ENCODE data around the gene IRX3. TPM values are rescaled to one million over a fixed set of nuclear protein-coding genes. Genes with fewer than 3 reads are reported as not detected.
"Not testable (repeated sequence)": the region's sequence is repeated elsewhere in the genome, so short reads cannot be mapped to it uniquely, and the experiment has no call there.

The IRX3 gene
- total and polyA plus RNA-seq, 2 of the 8 experiments (the other 6 are each of a cell fraction or from before 2014, with no cell fraction given): 0.50 to 1.6 TPM

DNA sequence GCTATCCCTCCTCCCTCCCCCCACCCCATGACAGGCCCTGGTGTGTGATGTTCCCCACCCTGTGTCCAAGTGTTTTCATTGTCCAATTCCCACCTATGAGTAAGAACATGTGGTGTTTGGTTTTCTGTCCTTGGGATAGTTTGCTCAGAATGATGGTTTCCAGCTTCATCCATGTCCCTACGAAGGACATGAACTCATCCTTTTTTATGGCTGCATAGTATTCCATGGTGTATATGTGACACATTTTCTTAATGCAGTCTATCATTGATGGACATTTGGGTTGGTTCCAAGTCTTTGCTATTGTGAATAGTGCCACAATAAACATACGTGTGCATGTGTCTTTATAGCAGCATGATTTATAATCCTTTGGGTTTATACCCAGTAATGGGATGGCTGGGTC, 38.9 kb downstream of the IRX3 start:
- H3K23me2 ChIP-seq (ENCODE audit: low read depth, low read length); H3K4ac ChIP-seq (replicated peaks; ENCODE audit: insufficient read length, low read depth, low read length); FAIRE-seq; H3K14ac ChIP-seq (ENCODE audit: insufficient read length); H3K56ac ChIP-seq (replicated peaks; ENCODE audit: insufficient read length, low read depth, low read length); DNase-seq (ENCODE audit: low read depth in 1 of 2, low spot score in 2 of 2); H3K23ac ChIP-seq (ENCODE audit: insufficient read length); H3K4me1 ChIP-seq (replicated peaks in 1 of 4; ENCODE audit: control insufficient read depth in 3 of 4, insufficient read depth in 4 of 4, low read length in 3 of 4); H2BK120ac ChIP-seq (replicated peaks; ENCODE audit: low read depth, low read length); H3K4me2 ChIP-seq (ENCODE audit: insufficient read depth in 1 of 2, low read depth in 2 of 2, low read length in 2 of 2); H3K18ac ChIP-seq (ENCODE audit: extremely low read depth, low read length); H3K9me3 ChIP-seq (ENCODE audit: insufficient read depth in 2 of 2, low read depth in 1 of 2, low read length in 1 of 2); H2BK12ac ChIP-seq (ENCODE audit: low read depth, low read length); H4K5ac ChIP-seq (ENCODE audit: insufficient read length, low read depth, low read length); CTCF ChIA-PET (ENCODE audit: partially characterized antibody); H4K8ac ChIP-seq (ENCODE audit: extremely low read depth, insufficient read depth, low read length); H2BK5ac ChIP-seq (ENCODE audit: low read depth, low read length); H3K4me3 ChIP-seq (ENCODE audit: extremely low read depth in 1 of 4, insufficient read depth in 2 of 4, low read depth in 3 of 4, low read length in 4 of 4); H2BK20ac ChIP-seq (ENCODE audit: low read length); H4K20me1 ChIP-seq (replicated peaks in 1 of 2; ENCODE audit: control insufficient read depth in 1 of 2, insufficient read depth in 2 of 2, low read length in 2 of 2); H3K36me3 ChIP-seq (ENCODE audit: control insufficient read depth in 2 of 4, insufficient read depth in 4 of 4, low read length in 3 of 4); H2AK5ac ChIP-seq (ENCODE audit: low read depth, low read length); H2AFZ ChIP-seq (ENCODE audit: low read length); H3K79me1 ChIP-seq (ENCODE audit: low read depth, low read length); H3K27me3 ChIP-seq (replicated peaks in 1 of 4; ENCODE audit: control insufficient read depth in 3 of 4, extremely low read depth in 1 of 4, insufficient read depth in 3 of 4, low read length in 3 of 4); H3K79me2 ChIP-seq (ENCODE audit: control insufficient read depth in 1 of 2, insufficient read depth in 2 of 2, low read length in 2 of 2); H3K9ac ChIP-seq (replicated peaks in 1 of 4; ENCODE audit: extremely low read depth in 1 of 4, low read depth in 3 of 4, low read length in 3 of 4); H4K91ac ChIP-seq (replicated peaks; ENCODE audit: insufficient read length, low read length); H3K27ac ChIP-seq (ENCODE audit: low read depth, low read length); H2BK15ac ChIP-seq (ENCODE audit: low read length): not testable (repeated sequence)
- POLR2A ChIA-PET (ENCODE audit: partially characterized antibody): interaction anchor here (0.5 kb wide), 1 partner anchor 436 kb away, joined by 3 read pairs; no protein-coding TSS in a partner anchor
- 83% methylated on average over 2 of the region's 2 CpGs; no CpG with 5 or more reads in 1 of the 2 experiments for WGBS, 2 experiments (ENCODE audit: extremely low coverage in 1 of 2, insufficient coverage in 1 of 2, insufficient read length in 1 of 2, insufficient replicate concordance in 2 of 2, low coverage in 1 of 2, low lambda C conversion rate in 2 of 2, missing lambda C conversion rate in 1 of 2)

Measured in H1 (cell line).